ENCODE measurements around the gene TRPM8.
"Not testable (repeated sequence)": the region's sequence is repeated elsewhere in the genome, so short reads cannot be mapped to it uniquely, and the experiment has no call there.

The TRPM8 gene

DNA sequence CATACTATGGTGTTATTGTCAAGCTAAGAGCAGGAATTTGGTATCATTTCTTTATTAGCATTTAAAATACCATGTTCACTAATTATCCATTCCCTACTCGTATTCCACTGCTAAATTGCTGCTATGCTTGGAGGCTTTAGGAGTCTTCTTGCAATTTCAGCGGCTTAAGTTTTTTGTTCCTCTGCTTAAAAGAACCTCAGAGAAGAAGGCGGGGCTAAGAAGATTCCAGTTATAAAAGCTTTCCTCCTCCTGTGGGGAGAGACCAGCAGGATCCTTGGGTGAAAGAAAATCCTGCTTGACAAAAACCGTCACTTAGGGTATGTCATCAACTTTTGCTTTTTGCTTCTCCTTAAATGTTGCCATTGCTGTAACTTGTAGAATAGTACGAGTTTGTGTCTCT is at the start of gene TRPM8:
TSS of gene TRPM8 (plus strand) at position 258 of the 400 bp plus-strand sequence. CDS start 9,165 bp downstream, outside the sequence.
- intact Hi-C loops (cut with DNase I) = no loop called here
- DNase-seq = no peak

DNA sequence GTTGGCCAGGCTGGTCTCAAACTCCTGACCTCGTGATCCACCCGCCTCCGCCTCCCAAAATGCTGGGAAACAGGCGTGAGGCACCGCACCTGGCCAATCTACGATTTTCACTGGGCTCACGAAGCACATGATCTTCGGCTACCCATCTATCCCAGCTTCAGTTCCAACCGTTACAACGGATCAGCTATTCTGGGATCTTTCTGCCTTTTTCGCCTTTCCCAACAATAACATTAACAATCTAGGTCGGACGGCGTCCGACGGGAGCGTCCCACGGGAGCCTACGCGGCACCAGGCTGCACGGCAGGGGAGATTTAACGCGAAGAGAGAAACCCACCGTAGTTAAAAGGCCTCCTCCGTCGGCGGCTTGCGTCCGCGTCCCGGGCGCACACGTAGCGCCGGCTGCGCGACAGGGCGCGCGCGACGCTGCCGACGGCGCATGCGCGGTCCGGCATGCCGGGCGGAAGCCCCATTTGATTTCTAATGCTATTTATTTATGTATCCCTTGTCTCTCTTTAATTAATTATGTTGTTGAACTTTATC is 49.1 kb upstream of the TRPM8 start, which contains the start of gene MSL3B:
TSS of gene MSL3B (minus strand) at position 394 of the 540 bp plus-strand sequence.
- intact Hi-C loops (cut with DNase I) = no loop called here
- peak in 6 of 42 donors; percentile 6 to 45 (median 20) for DNase-seq

DNA sequence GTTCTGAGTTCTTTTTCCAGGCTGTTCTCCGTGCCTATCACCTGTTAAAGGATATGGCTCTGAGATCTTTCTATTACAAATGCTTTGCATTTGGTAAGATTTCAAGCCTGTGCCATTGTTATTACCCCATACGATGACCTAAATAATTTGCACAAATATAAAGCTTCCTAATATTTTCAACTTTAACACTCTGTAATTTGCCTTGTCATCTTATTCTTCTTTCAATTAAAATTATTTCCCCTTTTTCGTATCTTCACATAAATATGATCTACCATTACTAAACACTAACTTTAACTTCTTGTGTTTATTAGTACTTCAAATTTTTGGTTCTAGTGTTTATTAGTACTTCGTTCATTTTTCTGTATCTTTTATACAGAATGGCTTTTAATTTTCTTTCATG is 45.7 kb upstream of the TRPM8 start:
- no peak for DNase-seq
- intact Hi-C loops (cut with DNase I) = no loop called here

DNA sequence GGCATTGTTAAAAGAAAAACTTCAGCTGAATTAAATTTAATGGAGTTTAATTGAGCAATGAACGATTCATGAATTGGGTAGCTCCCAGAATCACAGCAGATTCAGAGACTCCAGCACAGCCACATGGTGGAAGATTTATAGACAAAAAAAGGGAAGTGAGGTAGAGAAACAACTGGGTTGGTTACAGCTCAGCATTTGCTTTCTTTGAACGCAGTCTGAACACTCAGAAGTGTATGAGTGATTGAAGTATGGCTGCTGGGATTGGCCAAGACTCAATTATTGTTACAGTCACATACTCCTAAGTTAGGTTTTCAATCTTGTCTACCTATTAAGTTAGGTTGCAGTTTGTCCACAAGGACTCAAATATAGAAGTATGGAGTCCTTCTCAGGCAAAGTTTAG is 45.0 kb upstream of the TRPM8 start:
- DNase-seq; intact Hi-C loops (cut with DNase I): not testable (repeated sequence)

DNA sequence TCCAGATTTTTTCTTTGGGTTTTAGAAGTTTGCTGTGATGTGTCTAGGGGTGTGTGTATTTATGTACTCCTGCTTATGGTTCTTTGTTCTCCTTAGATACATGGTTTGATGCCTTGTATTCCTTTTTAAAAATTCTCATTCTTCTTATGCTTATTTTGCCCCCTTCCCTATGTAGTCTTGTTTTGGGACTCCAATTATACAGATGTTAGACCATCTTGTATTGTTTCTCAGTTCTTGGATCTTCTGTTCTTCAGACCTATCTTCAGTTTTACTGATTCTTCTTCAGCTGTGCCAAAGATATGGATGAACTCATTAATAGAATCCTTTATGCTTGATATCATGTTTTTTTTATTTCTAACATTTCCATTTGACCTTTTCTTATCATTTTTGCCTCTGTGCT is 34.8 kb upstream of the TRPM8 start:
- intact Hi-C loops (cut with DNase I) = no loop called here
- no peak for DNase-seq

DNA sequence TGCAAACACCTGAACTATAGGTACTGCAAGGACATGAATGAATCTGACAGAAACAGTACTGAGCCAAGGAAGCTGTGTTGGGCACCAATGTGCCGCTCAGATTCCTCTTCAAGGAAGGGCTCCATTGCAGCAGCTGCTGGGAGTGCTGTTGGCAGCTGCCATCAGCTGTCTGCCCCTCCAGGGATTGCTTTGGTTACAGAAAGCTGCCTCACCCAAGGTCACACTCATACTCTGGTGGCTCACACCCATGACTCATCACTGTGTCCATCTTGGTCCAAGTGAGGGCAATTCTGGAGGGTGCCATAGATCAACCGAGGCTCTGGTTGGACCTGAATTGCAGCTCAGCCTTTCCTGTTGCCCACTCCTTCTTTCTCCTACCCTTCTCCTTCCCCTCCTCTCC is 24.4 kb upstream of the TRPM8 start:
- intact Hi-C loops (cut with DNase I) = no loop called here
- DNase-seq = no peak

DNA sequence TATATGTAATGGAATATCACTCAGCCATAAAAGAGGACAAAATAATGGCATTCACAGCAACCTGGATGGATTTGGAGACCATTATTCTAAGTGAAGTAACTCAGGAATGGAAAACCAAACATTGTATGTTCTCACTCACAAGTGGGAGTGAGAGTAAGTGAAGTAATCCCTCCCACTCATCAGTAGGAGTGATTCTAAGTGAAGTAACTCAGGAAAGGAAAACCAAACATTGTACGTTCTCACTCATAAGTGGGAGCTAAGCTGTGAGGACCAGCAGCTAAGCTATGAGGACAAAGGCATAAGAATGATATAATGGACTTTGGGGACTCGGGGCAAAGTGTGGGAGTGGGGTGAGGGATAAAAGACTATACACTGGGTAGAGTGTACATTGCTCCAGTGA is 20.9 kb upstream of the TRPM8 start:
- intact Hi-C loops (cut with DNase I); DNase-seq: not testable (repeated sequence)

DNA sequence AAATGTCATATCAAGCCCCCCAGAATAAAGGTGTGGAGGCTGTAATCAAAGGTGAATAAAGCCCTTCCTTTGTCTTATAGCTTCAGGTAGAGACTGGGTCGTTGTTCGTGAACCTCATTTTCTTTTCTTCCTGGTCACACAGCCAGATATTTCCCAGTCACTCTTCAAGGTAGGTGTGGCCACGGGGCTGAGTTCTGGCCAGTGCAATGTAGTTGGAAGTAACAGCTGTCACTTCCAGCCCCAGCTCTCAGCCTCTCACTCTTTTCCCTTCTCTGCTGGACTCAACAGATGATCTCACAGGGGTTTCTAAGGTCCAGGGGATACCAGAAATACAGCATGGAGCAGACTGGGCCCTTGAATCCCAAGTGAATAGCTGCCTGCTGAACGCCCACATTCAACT is 15.8 kb upstream of the TRPM8 start:
- intact Hi-C loops (cut with DNase I) = no loop called here
- no peak for DNase-seq

DNA sequence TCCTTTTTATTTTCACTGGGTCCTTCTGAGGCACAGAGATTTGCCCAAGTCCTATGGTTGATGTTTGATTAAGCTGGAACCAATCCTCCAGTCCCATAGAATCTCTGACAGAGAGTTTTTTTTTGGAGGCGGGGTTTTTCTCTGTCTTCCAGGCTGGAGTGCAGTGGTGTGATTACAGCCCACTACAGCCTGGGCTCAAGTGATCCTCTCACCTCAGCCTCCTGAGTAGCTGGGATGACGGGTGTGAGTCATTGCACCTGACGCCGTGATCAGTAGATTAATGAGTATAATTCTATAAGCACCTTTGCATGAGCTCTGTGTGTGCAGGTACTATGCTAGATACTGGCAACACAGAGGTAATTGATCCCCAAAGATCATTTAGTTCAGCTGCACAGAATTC is 15.3 kb upstream of the TRPM8 start:
- intact Hi-C loops (cut with DNase I) = no loop called here

DNA sequence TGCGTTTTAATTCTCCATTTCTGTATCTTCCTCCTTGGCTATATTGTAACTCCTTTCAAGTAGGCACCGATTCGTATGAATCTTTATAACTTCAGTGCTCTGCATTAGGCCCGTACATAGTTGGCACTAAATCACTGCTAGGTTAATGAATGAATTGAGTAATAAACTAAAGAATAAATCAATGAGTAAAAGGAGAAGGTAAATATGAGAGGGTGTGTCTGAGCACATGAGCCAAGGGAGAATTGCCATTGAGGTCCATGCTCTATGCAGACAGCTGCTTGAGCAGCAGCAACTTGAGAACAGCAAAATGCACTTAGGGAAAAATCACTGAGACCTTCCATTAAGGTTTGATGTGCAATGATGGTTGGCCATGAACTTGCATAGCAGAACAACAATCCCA is 11.2 kb upstream of the TRPM8 start:
- intact Hi-C loops (cut with DNase I) = no loop called here

More for the DNA sequence above, 15.3 kb upstream of the TRPM8 start:
- DNase-seq = no peak

DNA sequence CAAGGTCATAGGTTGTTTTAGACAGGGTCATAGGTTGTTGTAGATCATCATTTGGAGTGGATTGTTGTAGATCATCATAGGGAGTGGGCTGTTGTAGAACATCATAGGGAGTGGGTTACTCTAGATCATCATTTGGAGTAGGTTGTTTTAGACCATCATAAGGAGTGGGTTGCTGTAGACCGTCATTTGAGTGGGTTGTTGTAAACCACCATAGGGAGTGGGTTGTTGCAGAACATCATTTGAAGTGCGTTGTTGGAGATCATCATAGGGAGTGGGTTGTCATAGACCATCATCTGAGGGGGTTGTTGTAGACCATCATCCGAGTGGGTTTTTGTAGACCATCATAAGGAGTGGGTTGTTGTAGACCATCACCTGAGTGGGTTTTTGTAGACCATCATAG is 9.5 kb upstream of the TRPM8 start:
- DNase-seq = no peak
- intact Hi-C loops (cut with DNase I) = no loop called here

More for the DNA sequence above, 11.2 kb upstream of the TRPM8 start:
- no peak for DNase-seq

DNA sequence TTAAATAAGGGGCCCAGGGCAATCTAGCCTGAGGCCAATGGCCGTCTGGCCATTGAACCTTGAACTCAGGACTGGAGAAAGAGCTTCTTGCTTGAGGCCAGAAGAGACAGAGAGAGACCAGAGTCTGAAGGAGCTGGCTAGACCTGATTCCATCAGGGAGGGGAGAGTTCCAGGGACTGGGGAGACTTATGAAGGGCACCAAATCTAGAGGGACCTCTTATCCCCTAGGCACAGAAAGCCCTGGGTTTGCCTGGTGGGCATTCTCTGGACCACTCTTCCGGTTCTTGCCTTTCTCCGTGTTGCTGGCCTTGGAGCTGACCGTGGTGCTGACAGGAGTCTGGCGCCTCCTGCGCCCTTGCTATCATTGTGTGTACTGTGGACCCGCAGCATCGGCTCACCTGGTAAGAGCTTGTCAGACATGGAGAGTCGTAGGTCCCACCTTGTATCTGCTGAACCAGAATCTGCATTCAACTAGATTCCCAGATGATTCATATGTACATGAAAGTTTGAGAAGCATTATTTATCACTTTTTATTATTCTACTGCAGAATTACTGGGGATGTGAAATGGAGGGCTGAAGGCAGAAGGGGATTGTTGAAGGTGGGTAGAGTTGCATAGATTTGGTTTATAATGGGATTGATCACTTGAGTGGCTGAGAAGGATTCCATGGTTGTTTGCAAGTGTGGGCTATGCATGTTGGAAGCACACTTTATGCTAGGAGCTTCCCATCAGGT is 4.3 kb upstream of the TRPM8 start:
- intact Hi-C loops (cut with DNase I) = no loop called here
- no peak for DNase-seq

DNA sequence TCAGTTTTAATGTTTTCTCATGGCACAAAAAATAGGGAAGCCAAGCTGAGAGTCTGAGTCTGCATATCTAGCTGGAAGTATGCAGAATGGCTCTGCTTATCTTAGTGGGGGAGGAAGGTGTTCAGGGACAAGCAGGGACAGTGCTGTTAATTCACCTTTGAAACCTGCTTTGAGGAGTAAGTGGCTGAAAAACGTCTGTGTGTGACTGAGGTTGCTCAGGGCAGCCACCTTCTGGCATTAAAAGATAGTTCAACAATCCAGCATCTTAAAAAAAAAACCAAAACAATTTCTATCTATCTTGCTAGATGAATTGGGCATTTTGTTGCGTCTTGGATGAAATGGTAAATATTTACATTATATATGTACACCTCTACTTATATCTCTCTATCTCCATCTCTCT is 2.0 kb upstream of the TRPM8 start:
- DNase-seq = peak in 8 of 42 donors; percentile 3 to 54 (median 15)
- intact Hi-C loops (cut with DNase I) = no loop called here

DNA sequence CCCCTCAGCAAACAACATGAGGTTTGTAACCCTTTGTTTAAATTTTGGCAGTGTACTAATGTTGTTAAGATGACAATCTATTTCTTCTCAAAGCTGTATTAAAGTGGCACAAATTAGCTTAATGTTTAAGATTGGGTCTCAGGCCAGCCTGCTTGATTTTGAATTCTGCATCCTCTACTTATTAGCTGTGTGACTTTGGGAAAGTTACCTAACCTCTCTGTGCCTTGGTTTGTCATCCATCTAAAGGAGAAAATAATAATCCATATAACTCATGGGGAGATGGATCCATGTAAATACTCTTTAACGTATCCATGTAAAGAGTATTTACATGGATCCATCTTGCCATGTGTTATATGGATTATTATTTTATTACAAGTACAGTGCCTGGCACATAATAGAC is 2.1 kb downstream of the TRPM8 start:
- intact Hi-C loops (cut with DNase I) = no loop called here
- DNase-seq = no peak

DNA sequence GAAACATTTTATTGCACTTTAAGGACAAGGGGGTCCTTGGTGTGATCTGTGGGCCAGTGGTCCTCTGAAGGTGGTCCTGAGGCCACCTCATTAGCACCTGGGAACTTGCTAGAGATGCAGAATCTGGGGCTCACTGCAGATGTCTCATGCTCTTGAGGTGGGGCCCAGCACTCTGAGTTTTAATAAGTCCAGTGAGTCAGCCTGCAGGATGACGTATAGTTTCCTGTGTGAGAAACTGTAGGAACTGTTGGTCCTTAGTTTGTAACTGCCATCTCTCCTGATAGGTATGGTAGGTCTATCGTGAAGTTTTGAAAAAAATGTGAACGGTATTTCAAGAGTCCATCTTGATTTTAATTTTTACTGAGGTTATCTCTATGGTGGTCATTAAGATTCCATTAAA is 2.8 kb downstream of the TRPM8 start:
- intact Hi-C loops (cut with DNase I) = no loop called here
- no peak for DNase-seq

DNA sequence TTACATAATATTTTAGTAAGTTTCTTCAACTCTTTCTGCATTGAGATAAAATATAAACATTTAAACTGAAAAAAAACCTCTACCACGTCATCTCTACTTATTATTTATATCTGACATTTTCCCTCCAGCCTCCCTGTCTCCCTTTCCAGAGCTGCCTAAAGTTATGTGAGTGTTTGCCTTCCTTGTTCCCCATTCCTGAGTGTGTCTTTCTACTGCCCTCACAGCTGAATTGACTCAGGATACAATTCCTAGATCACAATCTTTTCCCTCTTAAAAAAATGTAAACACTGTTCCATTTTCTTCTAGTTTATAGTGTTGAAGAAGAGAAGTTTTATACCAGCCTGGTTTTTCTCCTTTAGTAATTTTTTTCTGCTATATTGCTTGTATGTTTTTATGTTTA is 5.3 kb downstream of the TRPM8 start:
- intact Hi-C loops (cut with DNase I) = no loop called here

DNA sequence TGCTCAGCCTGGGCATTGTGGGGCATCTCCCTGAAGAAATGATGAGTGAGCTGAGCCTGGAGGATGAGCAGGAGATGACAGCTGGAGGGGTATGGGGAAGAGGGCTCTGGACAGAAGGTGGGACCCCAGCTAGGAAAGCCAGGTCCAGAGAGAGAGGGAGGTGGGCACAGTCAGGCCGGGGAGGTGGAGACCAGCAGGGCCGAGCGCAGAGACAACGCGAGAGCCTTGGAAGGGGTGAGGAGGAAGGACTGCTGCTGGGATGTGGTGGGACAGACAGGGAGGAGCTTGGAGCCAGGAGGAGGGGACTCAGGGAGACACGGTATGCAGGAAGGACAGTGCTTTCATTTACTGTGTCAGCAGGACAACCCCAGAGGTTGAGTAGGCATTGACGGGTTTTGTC is 8.2 kb downstream of the TRPM8 start:
- intact Hi-C loops (cut with DNase I) = no loop called here

More for the DNA sequence above, 5.3 kb downstream of the TRPM8 start:
- DNase-seq = no peak

DNA sequence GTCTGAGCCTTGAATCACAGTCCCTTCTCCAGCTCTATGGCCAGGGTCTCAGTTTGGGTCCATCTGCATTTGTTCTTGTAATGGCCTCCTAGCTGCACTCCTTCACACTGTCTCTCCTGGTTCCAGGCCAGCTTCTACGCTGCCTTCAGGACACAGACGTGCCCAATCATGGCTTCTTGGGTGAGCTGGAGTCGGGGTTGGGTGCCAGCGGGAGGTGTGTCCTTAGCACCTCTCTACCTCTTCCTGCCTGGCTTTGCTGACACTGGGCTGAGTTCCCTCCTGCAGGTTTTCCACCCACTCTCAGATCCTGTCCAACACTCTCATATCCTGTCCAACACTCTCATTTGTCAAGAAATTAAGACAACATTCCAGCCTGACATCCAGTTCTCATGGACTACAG is 9.6 kb downstream of the TRPM8 start:
- no peak for DNase-seq
- intact Hi-C loops (cut with DNase I) = no loop called here

More for the DNA sequence above, 8.2 kb downstream of the TRPM8 start:
- no peak for DNase-seq

DNA sequence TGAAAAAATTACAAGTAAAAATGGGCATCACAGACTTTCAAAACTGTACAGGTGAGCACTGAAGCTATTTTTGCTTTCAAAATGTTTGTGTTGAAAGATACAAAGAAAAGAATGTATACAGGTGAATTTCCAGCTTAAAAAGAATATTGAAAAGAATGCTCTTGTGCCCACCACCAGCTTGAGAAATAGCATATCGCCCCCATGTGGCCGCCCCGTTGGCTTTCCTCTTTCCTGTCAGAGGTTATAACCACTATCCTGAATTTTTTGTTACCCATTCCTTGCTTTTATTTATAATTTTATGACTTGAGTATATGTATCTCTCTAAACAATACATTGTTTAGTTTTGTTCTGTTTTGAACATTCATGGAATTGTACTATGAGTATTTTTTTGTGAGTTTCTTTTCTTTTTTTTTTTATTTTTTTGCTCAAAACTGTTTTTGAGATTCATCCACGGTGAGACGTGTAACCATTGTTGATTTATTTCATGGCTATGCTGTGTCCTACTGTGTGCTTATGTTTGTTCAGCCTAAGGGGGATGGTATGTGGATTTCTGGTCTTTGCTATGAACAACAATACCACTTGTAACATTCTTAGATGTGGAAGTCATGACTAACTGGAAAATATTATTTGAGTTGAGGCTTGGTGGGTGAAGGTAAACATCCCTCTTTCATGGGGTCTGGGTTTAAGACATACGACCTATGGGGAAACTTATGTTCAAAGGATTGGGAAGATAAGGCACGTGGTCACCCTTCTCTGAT is 11.6 kb downstream of the TRPM8 start:
- peak in 37 of 42 donors; percentile 10 to 65 (median 35) for DNase-seq
- intact Hi-C loops (cut with DNase I) = no loop called here

DNA sequence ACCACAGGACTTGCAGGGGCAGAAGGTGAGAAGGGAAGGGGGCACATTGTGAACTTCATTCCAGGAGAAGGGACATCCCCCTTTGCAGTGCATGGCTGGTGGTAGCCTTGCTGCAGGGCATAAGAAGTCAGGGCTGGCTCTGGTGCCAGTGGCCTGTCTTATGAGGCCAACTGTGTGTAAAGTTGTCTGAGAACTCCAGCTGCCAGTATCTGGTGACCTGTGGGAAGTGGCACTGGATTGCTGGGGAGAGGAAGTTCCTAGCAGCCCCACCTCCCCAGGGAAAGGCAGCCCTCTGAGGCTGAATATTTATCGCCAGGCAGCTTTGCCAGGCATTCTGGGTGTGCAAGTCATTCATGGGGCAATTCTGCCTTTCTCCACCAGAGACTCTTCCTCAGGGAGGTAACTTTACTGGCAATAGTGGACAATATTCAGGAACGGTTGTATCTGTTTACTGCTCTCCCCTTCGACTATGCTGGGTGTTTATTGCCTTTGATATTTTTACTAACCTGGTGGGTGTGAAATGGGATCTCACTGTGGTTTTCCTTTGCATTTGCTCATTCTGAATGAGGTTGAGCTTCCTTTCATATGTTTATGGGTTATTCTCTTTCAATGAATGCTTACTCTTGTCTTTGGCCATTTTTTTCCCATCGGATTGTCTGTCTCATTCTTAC is 12.3 kb downstream of the TRPM8 start:
- intact Hi-C loops (cut with DNase I) = no loop called here
- no peak for DNase-seq

Measured in head of caudate nucleus (tissue), 42 donors.